ENCODE results near the gene FGFR1OP2. TPM values are rescaled to one million over a fixed set of nuclear protein-coding genes. Genes with fewer than 3 reads are reported as not detected.
"Not testable (repeated sequence)": the region's sequence is repeated elsewhere in the genome, so short reads cannot be mapped to it uniquely, and the experiment has no call there.

FGFR1OP2 gene
- total RNA-seq = 36.5 TPM

DNA sequence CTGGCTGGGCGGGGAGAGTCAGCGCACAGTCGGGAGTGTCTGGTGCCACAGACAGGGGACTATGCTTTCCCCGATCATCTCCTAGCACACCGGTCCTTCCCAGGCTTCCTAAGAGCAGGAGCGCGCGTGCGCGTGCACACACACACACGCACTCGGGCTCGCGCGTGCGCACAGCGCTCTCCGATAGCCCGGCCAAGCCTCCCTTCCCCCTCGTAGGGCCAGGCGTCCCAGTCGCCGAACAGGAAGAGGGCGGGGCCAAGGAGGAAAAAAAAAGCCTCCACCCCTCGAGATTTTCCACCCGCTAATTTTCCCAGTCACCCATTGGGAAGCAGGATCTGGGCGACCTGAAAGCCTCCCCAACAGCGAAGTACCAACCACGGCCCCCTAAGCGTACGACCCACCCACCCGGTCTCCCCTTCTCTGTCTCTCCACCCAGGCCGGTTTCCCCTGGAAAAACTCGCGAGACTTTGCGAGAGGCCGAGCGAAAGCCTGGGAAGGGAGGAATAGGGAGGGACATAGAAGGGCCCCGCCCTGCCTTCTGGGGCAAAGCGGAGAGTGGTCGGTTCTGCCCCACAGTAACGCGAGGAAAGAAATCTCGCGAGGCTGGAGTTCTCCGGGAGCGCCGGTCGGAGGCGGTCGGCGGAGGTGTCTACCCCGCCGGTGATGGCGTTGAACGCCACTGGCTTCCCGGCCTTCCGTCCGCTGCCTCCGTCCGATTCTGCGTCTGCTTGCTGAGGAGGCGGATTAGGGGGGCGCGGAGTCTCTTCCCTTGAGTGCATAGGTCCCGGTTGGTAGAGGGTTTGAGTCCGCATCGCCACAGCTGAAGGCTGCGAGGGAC lies at the start of gene FGFR1OP2, which contains the start of gene INTS13:
Gene FGFR1OP2 (plus strand): TSS at position 608 of the 838 bp plus-strand sequence. CDS start 15,689 bp downstream, outside the sequence.
Gene INTS13 (minus strand): TSS at position 119 of the 838 bp plus-strand sequence. CDS start 1,178 bp downstream, outside the sequence.
- DNase-seq (ENCODE audit: low spot score) = peak; percentile 99

DNA sequence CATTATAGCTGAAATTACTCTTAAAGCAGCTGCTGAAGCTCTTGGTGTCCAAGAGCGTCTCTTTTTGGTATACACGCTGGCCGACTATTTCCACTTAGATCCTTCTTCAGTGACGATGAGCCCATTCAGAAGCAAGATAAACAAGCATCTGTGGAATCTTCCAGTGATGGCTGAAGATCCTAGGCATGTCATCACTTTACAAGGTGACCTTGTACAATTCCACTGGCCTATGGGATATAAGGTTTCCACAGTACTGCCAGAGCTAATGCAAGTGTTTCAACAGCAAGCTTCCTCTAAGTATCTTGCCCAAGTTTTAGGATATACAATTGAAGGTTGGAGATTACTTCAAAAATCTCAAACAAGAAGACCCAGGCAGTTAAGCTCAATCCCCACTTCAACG lies 47.5 kb upstream of the FGFR1OP2 start:
- no peak for DNase-seq (ENCODE audit: low spot score)

DNA sequence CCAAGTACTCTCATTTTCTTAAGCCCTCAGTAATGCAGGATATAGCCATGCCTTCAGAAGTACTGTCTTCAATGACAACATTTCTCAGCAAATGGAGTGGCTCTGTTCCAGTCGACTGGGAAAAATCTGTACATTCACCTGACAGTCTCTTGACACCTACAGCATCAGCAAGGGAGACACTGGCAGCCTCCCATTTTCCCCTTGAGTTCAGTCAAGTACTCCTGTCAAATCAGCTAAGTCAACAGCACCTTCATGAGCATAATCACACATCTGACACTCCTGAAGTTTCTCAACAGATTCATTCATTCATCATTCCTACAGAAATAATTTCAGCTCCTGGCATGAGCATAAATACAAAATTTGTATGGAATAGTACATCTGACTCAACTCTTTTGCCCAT lies 46.6 kb upstream of the FGFR1OP2 start:
- no peak for DNase-seq (ENCODE audit: low spot score)

DNA sequence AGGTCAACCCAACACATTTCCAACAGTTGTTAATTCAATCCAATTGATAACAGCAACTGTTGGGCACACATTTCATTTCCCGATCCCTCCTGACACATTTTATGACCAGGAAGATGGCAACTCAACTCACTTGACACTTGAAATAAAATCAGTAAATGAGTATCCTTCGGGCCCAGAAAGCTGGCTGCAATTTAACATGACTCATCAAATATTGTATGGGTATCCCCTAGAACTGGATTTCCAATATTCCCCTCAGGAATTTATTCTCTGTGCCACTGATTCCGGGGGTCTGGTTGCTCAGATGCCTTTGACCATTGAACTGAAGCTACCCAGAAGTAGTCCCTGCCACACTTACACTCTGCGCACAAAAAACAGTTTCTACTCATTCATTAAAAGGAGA lies 42.6 kb upstream of the FGFR1OP2 start:
- DNase-seq (ENCODE audit: low spot score) = no peak

DNA sequence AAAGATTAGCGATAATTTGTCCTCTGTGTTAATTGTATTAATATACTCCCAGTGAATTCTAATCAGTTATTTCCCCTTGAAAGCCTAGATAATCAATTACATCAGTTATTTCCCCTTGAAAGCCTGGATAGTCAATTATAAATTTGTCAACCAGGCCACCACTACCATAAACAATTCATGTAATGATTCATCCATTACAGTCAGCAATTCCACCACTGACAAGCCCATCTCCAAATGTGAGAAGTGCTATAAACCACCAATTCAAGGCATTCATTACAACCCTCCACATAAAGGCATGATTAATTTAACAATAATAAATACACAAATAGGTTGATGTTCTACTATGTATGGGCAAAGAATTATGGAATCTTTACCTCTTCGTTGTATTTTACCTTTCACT lies 41.4 kb upstream of the FGFR1OP2 start:
- no peak for DNase-seq (ENCODE audit: low spot score)

GRCh38 chr12:26903396-26903795 lies 34.9 kb upstream of the FGFR1OP2 start:
- not testable (repeated sequence) for DNase-seq (ENCODE audit: low spot score)

DNA sequence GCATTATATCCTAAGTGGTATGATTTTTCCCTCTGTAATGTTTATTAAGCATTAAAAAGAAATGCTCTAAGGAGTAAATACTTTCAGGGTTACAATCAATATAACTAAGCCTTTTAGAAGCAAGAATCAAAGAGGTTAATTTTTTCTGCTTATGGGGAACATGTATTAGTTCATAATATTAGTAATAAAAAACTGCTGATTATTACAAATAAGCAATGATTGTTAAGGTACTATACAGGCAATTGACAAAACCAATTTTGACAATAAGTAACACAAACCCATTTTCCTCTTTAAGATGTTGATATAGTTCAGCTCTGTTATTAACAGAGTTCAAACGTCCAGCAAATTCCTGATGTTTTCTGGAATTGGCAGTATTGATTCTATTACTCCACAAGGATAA lies 32.2 kb upstream of the FGFR1OP2 start:
- DNase-seq (ENCODE audit: low spot score) = no peak

- DNase-seq (ENCODE audit: low spot score) = no peak
Measured at GRCh38 chr12:26906704-26907103, 31.6 kb upstream of the FGFR1OP2 start.

DNA sequence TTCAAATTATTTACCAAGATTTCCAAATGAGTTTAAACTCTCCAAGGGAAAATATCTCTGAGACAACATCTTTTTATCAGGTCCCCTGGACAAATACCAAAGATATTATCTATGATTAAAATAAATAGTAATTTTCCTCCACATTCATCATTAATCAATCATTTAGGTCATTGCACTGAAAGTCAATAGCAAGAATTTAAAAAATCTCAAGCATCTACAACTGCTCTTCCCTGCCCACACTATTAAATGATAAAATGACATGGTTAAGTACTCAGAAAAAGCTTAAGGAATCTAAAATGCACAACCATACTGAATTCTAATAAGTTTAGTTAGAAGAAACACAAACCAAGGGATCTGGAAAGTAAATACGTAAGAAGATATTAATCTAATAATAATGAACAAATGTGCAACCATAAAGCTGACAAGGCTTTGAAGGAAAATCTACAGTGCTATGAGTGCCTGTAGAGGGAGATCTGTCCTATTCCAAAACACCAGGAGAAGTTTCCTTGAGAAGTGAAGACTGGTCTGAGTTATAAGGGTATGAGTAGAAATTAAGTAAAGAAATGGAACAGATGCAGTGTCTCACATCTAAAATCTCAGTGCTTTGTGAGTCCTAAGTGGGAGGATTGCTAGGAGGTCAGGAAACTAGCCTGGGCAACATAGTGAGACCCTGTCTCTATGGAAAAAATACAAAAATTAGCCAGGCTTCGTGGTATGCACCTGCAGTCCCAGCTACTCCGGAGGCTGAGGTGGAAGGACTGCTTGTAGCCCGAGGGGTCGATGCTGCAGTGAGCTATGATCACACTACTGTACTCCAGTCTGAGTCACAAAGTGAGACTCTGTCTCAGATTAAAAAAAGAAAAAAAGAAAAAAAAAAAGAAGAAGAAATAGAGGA lies 19.7 kb upstream of the FGFR1OP2 start:
- no peak for DNase-seq (ENCODE audit: low spot score)

DNA sequence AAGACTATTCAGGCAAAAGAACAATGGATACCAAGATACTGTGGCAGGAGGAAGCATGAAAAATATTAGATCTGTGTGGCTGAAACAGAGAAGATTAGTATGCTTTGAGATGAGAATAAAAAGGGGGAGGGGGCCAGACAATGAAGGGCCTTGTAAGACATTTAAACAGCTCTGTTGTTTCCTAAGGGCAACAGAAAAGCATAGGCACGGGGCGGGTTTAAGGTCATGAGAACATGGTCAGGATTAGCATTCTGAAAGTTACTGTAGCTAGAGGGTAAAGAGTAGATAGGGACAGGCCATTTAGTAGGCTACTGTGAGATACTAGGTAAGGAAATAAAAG lies 19.1 kb upstream of the FGFR1OP2 start:
- no peak for DNase-seq (ENCODE audit: low spot score)

DNA sequence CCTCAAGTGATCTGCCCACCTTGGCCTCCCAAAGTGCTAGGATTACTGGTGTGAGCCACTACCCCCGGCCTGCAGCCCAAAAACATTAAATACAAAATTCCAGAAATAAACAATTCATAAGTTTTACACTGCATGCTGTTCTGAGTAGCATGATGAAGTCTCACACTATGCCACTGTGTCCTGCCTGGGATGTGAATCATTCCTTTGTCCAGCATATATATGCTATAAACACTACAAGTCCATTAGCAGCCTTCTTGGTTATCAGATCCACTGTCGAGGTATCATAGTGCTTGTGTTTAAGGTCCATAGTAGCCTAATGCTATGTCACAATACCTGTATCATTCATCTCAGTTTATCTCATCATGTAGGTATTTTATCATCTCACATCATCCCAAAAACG lies 16.4 kb upstream of the FGFR1OP2 start:
- DNase-seq (ENCODE audit: low spot score) = no peak

DNA sequence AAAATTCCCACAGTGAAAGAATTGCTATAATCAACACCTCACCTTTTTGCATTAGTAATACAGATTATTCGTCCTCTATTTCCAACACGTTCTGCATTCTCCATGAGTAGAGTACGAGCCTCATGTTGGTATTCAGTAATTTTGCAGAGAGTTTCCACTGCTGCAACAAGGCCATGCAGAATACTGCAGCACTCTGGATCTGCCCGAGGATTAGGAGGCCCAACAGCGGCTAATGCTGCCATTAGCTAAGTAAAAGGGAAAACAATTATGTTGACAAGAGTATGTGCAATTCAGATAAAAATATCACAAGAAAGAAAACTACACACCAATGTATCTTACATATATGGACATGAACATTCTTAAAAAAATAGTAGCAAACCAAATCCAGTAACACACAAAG lies 9.6 kb upstream of the FGFR1OP2 start:
- DNase-seq (ENCODE audit: low spot score) = no peak

DNA sequence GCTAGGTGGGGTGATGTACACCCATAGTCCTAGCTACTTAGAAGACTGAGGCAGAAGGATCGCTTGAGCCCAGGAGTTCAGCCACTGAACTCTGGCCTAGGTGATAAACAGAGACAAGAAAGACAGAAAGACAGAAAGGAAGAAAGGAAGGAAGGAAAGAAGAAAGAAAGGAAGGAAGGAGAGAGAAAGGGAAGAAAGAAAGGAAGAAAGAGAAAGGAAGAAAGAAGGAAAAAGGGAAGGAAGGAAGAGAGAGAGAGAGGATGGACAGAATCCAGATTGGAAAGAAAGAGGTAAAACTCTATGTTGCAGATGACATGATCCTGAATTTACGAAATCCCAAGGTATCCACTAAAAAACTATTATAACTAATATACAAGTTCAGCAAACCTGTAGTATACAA lies 8.7 kb upstream of the FGFR1OP2 start:
- DNase-seq (ENCODE audit: low spot score) = no peak

- DNase-seq (ENCODE audit: low spot score) = no peak
Measured at GRCh38 chr12:26935636-26936378, 2.5 kb upstream of the FGFR1OP2 start.

DNA sequence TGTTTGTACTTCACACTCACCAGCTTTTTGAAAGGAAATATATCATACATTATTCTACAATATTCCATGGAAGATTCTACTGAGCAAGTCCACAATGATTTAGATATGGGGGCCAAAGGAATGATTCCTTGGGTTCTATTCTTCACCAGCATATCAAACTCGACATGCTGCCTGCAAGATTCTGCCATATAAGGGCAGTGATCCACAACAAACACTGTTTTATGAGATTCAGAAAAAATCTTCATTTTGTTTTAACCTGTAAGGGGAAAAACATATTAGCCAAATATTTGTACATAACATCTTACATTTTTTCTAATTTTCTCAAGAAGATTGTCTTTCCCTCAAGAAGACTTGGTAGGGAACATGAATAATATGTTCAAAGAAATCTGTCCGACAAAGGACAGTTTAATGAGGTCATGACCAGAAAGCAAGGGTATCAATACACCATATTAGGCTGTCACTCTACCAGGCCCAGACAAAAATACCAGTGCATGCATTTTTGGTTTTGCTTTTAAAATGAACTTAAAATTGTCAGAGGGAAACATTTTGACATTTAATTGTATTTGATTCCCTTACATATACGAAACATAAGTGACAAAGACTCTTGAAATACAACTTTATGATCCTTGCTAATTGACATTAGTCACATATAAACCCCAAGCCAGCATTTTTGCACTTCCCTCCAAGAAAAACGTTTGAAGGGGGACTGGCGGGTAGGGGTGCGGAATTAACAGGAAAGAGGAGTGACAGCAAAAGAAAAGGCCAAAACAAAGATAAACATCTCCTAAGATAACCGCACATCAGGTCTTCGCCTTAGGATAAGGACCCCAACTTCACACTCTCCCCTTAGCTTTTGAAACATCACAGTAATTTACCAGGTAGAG lies 1.5 kb upstream of the FGFR1OP2 start:
- DNase-seq (ENCODE audit: low spot score) = no peak

- no peak for DNase-seq (ENCODE audit: low spot score)
Measured at GRCh38 chr12:26937443-26937862, 817 bp upstream of the FGFR1OP2 start.

GRCh38 chr12:26938701-26939062 lies 412 bp downstream of the FGFR1OP2 start:
- DNase-seq (ENCODE audit: low spot score) = no peak

- DNase-seq (ENCODE audit: low spot score) = no peak
Measured at GRCh38 chr12:26939192-26939832, 1.0 kb downstream of the FGFR1OP2 start.

- no peak for DNase-seq (ENCODE audit: low spot score)
Measured at GRCh38 chr12:26939953-26940352, 1.7 kb downstream of the FGFR1OP2 start.

DNA sequence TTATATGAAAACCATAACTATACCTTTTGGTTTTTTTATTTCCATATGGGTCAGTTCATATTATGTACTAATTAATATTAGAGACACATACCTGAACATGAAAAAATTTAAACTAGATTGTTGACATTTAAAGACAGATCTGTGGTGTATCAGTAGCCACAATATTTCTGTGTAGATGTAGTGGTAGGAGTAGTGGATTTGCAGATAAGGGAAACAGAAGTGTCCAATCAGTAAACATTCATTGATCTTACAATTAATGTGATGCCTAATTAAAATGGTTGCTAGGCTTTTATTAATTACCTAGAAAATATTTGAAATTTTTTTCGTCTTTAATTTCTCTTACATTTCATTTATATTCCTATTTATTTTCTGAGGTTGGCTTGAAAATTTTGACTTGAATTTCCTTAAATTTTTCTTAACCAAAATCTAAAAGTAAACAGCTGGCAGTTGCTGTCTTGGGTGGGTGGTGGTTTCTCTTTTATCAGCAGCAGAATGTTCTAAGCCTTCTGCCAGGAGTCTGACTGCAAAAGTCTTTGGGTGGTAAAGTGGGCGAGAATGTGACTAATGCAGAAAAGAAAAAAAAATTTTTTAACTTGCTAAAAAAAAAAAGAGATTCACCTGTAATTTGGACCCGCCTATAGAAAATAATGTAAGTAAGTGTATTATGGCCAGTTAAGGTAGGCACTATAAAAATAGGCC lies 2.4 kb downstream of the FGFR1OP2 start:
- DNase-seq (ENCODE audit: low spot score) = no peak

Data from ureter (tissue), 1 donor.